K562 (cell line): ENCODE measurements around the gene RCC1. TPM values are rescaled to one million over a fixed set of nuclear protein-coding genes. Genes with fewer than 3 reads are reported as not detected.

Experiments
- ARID2 ChIP-seq: fragments of 450-650 bp; IDR thresholded peaks from 2 replicates; pipeline ENCODE4 v1.6.1; 2017; ENCODE audit warnings: antibody characterized with exemption, mild to moderate bottlenecking
- E2F3 ChIP-seq: fragments of 250-450 bp; sonication (Bioruptor Pico); IDR thresholded peaks from 2 replicates; pipeline ENCODE4 v1.4.0; 2020; ENCODE audit warnings: mild to moderate bottlenecking
- KDM4B ChIP-seq, 2 experiments: fragments of 450-650 bp in 1 of 2; sonication (generic) in 1 of 2; IDR thresholded peaks; 2 replicates each; pipeline ENCODE4 v1.6.1; 2016 to 2017; ENCODE audit warnings: borderline replicate concordance in 2 of 2, antibody characterized with exemption in 1 of 2, low read depth in 1 of 2, mild to moderate bottlenecking in 1 of 2
- LCOR ChIP-seq: sonication (generic); formaldehyde crosslinking; IDR thresholded peaks from 2 replicates; pipeline ENCODE4 v1.8.0; 2022; ENCODE audit warnings: mild to moderate bottlenecking, missing genetic modification reagents
- RNF2 ChIP-seq: sonication (generic); IDR thresholded peaks from 2 replicates; pipeline ENCODE4 v1.6.1; 2016
- SMARCE1 ChIP-seq: fragments of 450-650 bp; IDR thresholded peaks from 2 replicates; pipeline ENCODE4 v1.7.1; 2016; ENCODE audit warnings: mild to moderate bottlenecking
- TAL1 ChIP-seq: fragments of 450-650 bp; IDR thresholded peaks from 2 replicates; pipeline ENCODE4 v1.6.1; 2016; ENCODE audit warnings: mild to moderate bottlenecking
- TRIM28 ChIP-seq: fragments of 450-650 bp; IDR thresholded peaks from 2 replicates; pipeline ENCODE4 v1.6.1; 2017
- USF1 ChIP-seq: sonication (generic); formaldehyde crosslinking; IDR thresholded peaks from 2 replicates; pipeline ENCODE4 v1.9.0; 2022; ENCODE audit warnings: mild to moderate bottlenecking, missing genetic modification reagents
- ZBTB7A ChIP-seq: IDR thresholded peaks from 2 replicates; pipeline ENCODE4 v1.6.1; 2011; ENCODE audit warnings: low read depth, mild to moderate bottlenecking, low read length, moderate library complexity, borderline replicate concordance; ENCODE audit not compliant: control insufficient read depth
- ZNF263 ChIP-seq: sonication (generic); formaldehyde crosslinking; IDR thresholded peaks from 2 replicates; pipeline ENCODE4 v1.8.0; 2022; ENCODE audit warnings: mild to moderate bottlenecking, missing genetic modification reagents, borderline replicate concordance
- ZNF3 ChIP-seq: fragments of 250-450 bp; sonication (Bioruptor Pico); IDR thresholded peaks from 2 replicates; pipeline ENCODE4 v1.5.0; 2021; ENCODE audit warnings: mild to moderate bottlenecking, moderate library complexity
- polyA plus RNA-seq, 8 experiments: library from polyadenylated mRNA; depleted of rRNA in 4 of 8; stranded (reverse) in 5 of 8; unstranded in 3 of 8; fragments of >200 nt; fragmentation: Nextera tagmentation in 2 of 8; fragmentation: Illumina TruSeq in 1 of 8; extraction: Ambion mirVana in 2 of 8; extraction: Trizol in 1 of 8; gene quantifications; 2 replicates each; pipeline versions ENCODE4 v1.2.1 to v1.2.3, GENCODE V29; 2011 to 2014; ENCODE audit warnings: inconsistent platforms in 1 of 8, missing spikeins in 1 of 8
- total RNA-seq, 7 experiments: library from RNA; depleted of rRNA in 6 of 7; stranded (reverse); fragments of >200 nt in 6 of 7; fragmentation: Illumina TruSeq in 2 of 7; extraction: Trizol in 2 of 7; gene quantifications; 2 replicates each; pipeline versions ENCODE4 v1.2.1 to v1.2.3, GENCODE V29; 2011 to 2021; ENCODE audit warnings: low replicate concordance in 1 of 7
- TF ChIP-seq, protein P1 (sequence below): fragments of 450-650 bp; IDR thresholded peaks from one replicate; pipeline ENCODE4 v1.6.1; 2018; ENCODE audit warnings: mild to moderate bottlenecking, moderate library complexity; ENCODE audit not compliant: partially characterized antibody
- TF ChIP-seq, protein P2 (sequence below): fragments of 450-650 bp; formaldehyde crosslinking; IDR thresholded peaks from 2 replicates; pipeline ENCODE4 v1.4.0; 2020; ENCODE audit warnings: mild to moderate bottlenecking, moderate library complexity
- TF ChIP-seq, protein P3 (sequence below): fragments of 450-650 bp; formaldehyde crosslinking; IDR thresholded peaks from 2 replicates; pipeline ENCODE4 v1.4.0; 2020; ENCODE audit warnings: mild to moderate bottlenecking, moderate library complexity

RCC1 gene
- total and polyA plus RNA-seq, 9 of the 15 experiments (the other 6 are each of a cell fraction or from before 2014, with no cell fraction given), result 16.4 to 202 (median 107) TPM

DNA sequence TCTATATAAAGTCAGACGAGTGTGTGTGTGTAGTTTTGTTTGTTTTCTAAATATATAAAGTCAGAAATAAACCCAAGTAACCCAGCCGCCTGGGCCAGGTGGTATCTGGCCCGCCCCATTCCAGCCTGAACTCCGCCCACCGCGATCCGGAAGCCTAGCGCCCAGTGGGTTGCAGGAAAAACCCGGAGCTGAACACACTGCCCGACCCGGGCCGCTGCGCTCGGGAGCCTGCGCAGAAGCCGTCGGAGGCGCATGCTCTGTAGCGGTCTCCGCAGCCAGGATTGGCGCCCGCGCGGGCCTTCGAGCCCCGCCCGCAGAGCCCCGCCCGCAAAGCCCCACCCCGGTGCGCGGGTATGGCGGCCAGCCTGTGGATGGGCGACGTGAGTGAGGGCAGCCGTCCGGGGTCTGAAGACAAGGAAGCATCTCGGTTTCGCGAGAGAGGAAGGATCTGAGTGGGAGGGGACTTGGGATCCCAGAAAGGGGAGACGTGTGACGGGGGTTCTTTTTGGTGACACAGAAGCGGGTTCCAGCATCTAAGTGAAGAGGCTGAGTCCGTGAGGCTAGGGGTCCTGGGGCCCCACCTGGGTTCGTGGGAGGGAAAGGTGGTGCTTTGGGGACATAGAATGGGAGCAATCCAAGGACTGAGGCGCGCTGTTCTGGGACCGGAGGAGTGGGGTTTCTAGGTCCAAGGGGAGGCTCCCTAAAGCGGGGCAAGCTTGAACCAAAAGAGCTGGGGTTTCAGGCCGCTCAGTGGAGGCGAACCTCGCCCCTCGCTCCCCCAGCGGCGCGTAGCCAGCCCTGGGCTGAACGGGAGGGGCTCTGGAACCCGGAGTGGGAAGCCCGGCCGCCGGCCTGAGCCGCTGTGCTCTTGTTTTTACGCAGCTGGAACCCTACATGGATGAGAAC lies 47.2 kb downstream of the RCC1 start, which contains the start of gene TRNAU1AP (continued):
- TF ChIP-seq, protein P1, sequence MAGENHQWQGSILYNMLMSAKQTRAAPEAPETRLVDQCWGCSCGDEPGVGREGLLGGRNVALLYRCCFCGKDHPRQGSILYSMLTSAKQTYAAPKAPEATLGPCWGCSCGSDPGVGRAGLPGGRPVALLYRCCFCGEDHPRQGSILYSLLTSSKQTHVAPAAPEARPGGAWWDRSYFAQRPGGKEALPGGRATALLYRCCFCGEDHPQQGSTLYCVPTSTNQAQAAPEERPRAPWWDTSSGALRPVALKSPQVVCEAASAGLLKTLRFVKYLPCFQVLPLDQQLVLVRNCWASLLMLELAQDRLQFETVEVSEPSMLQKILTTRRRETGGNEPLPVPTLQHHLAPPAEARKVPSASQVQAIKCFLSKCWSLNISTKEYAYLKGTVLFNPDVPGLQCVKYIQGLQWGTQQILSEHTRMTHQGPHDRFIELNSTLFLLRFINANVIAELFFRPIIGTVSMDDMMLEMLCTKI, result no peak
- TF ChIP-seq, protein P2, sequence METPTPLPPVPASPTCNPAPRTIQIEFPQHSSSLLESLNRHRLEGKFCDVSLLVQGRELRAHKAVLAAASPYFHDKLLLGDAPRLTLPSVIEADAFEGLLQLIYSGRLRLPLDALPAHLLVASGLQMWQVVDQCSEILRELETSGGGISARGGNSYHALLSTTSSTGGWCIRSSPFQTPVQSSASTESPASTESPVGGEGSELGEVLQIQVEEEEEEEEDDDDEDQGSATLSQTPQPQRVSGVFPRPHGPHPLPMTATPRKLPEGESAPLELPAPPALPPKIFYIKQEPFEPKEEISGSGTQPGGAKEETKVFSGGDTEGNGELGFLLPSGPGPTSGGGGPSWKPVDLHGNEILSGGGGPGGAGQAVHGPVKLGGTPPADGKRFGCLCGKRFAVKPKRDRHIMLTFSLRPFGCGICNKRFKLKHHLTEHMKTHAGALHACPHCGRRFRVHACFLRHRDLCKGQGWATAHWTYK, result peak; percentile 71; the same call in 1 of the 2 replicates
- TF ChIP-seq USF1 (CRISPR knock-in tag), result peak; percentile 34
- TF ChIP-seq SMARCE1, result peak; percentile 20; the same call in 1 of the 2 replicates
- TF ChIP-seq TAL1, result peak; percentile 23; the same call in 1 of the 2 replicates
- peak; percentile 70; the same call in 1 of the 2 replicates for TF ChIP-seq ZNF263 (CRISPR knock-in tag)
- no peak for TF ChIP-seq ZNF3
- peak; percentile 71 for TF ChIP-seq LCOR
- 0 out of 2 replicates have a peak, but pooled peaks have one; percentile 33 for TF ChIP-seq ARID2
- peak; percentile 66 for TF ChIP-seq ZBTB7A
- TF ChIP-seq TRIM28, result 0 out of 2 replicates have a peak, but pooled peaks have one; percentile 31
- peak in 1 of 2 experiments; percentile 95; a peak in 2 of 4 replicates for TF ChIP-seq KDM4B (IDR thresholded peaks at IDR 0.05; ENCODE audit: borderline replicate concordance in 2 of 2, low read depth in 1 of 2)
- TF ChIP-seq, protein P3, sequence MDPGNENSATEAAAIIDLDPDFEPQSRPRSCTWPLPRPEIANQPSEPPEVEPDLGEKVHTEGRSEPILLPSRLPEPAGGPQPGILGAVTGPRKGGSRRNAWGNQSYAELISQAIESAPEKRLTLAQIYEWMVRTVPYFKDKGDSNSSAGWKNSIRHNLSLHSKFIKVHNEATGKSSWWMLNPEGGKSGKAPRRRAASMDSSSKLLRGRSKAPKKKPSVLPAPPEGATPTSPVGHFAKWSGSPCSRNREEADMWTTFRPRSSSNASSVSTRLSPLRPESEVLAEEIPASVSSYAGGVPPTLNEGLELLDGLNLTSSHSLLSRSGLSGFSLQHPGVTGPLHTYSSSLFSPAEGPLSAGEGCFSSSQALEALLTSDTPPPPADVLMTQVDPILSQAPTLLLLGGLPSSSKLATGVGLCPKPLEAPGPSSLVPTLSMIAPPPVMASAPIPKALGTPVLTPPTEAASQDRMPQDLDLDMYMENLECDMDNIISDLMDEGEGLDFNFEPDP (CRISPR knock-in tag), result no peak
- peak; percentile 81 for TF ChIP-seq E2F3 (CRISPR knock-in tag)
- no peak; the same call in 1 of the 2 replicates for TF ChIP-seq RNF2
